GM18951 (cell line): Measurements from ENCODE around the gene ORAI1.

Source experiments
- POLR2A ChIP-seq: IDR thresholded peaks from 4 replicates; pipeline ENCODE4 v1.6.1; 2011; ENCODE audit warnings: mild to moderate bottlenecking; ENCODE audit not compliant: insufficient read length, insufficient read depth; ENCODE audit errors: extremely low read depth
- in situ Hi-C: fragments of 300-500 bp; cut with MboI; formaldehyde crosslinking; loops from one replicate; pipeline ENCODE4 v1.12.0; 2022; ENCODE audit warnings: low sequenced_read_pairs, mixed read lengths, inconsistent platforms; ENCODE audit not compliant: unreplicated experiment

The ORAI1 gene

DNA sequence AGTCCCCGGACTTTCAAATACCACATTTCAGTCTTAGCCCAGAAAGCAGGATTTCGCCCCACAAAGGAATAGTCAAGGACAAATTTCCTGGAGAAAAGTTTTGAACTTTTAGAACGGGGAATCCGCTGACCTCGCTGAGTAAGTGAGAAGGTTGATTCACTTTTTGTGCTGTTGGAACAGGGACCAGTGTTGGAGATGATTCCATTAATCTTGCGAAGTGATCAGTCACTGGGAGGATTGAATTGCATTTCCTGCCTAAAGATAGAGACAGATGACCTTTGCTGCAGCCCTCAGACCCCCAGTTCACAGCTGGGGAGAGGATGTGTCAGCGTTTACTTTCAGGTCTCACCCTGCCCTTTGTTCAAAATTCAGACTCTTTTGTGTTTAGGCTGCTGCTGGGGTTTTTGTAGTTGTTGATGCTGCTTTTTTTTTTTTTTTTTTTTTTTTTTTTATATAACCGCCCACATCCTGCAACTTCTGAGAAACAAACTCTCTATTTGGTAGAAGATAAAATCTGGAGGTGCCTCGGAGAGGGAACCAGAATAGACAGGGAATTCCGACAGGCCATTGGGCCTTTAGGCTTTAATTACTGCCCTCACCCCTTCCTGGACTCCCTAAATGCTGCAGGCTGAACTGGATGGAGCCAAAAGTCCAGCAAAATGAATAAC is 35.7 kb upstream of the ORAI1 start:
- peak; percentile 41 for TF ChIP-seq POLR2A
- in situ Hi-C loops = no loop called here

GRCh38 chr12:121592320-121592719 is 34.0 kb upstream of the ORAI1 start:
- in situ Hi-C loops = no loop called here
- no peak for TF ChIP-seq POLR2A

DNA sequence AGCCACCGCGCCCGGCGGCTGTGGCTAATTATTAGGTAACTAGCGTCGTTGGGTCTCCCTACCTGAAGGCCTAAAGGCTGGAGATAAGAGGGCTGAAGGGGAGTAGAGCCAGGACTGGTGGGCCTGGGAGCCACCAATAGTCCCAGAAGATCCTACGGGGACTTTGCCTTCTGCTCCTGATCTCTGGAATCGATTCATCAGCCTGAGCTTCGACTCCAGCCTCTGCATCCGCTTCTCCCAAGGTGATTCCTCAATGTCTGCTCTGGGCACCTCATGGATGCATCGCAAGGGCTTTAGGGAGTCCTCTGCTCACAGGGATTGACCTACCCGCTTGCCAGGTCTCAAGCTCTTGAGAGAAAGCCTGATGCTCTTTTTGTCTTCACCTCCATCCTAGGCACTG is 30.8 kb upstream of the ORAI1 start:
- no peak for TF ChIP-seq POLR2A
- in situ Hi-C loops = no loop called here

DNA sequence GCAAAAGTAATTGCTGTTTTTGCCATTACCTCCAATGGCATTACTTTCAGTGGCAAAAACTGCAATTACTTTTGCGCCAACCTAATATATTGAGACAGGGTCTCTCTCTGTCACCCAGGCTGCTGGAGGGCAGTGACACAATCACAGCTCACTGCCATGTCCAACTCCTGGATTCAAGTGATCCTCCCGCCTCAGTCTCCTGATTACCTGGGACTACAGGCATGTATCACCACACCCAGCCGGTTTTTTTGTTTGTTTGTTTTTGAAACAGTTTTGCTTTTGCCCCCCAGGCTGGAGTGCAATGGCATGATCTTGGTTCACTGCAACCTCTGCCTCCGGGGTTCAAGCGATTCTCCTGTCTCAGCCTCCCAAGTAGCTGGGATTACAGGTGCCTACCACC is 29.8 kb upstream of the ORAI1 start:
- in situ Hi-C loops = no loop called here
- TF ChIP-seq POLR2A = no peak

DNA sequence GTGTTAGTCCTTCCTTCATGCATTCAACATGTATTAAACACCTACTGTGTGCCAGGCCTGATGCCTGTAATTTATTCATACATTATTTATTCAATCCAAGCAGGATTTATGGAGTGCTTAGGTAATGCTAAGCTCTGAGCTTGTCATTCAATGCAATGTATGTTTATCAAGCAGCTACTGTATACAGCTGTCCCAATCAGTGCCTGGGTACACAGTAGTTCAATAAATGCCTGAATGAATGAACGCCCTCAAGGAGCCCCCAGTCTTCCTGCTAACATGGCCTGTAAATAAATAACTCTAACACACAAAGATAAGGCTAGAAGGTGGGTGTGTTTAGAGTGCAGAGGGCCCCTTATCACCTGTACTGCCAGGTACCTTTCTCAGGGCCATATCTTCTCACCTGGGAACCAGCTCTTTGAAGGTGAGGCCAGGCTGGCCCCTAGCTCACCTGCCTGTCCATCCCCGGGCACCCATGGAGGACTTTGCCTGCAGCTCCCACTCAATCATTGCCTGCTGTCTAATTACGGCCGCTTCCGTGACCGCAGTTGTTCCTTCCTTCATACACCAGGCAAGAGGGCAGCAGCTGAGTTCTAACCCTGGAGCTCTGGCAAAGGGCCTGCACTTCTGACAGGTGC is 25.5 kb upstream of the ORAI1 start:
- in situ Hi-C loops = no loop called here

DNA sequence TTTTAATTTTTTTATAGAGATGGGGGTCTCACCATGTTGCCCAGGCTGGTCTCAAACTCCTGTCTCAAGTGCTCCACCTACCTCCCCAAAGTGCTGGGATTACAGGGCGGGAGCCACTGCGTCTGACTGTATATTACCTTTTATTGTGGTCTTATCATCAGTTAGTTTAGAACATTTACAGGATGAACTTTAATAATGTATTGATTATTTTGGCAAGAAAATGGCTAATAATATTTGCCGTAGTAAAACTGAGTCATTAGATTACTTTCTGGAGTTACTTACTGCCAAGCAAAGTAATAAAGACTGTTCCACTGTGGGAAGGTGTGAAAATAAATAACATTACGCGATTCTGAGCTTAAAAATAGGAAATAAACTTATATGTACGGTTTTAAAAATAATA is 23.6 kb upstream of the ORAI1 start:
- in situ Hi-C loops = no loop called here
- TF ChIP-seq POLR2A = no peak

More for the DNA sequence above, 25.5 kb upstream of the ORAI1 start:
- TF ChIP-seq POLR2A = no peak

DNA sequence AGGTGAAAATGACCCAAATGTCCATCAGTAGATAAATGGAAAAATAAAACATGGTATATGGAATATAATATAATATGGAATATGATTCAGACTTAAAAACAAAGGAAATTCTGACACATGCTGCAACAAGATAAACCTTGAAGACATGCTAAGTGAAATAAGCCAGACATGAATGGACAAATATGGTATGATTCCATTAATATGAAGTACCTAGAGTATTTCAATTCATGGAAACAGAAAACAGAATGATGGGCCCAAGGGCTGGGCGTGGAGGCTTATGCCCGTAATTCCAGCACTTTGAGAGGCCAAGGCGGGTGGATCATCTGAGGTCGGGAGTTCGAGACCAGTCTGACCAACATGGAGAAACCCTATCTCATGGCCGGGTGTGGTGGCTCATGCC is 22.7 kb upstream of the ORAI1 start:
- in situ Hi-C loops = no loop called here
- no peak for TF ChIP-seq POLR2A

DNA sequence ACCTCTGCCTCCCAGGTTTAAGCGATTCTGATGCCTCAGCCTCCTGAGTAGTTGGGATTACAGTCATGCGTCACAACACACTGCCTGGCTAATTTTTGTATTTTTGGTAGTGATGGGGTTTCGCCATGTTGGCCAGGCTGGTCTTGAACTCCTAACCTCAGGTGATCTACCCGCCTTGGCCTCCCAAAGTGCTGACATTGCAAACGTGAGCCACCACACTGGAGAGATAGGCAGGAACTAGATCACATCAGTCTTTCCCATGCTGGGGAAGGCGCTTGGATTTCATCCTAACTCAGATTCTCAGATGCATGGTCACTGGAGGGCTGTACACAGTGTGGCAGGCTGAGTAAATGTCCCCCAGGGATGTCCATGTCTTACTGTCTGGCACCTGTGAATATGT is 18.0 kb upstream of the ORAI1 start:
- in situ Hi-C loops = no loop called here
- TF ChIP-seq POLR2A = no peak

GRCh38 chr12:121610239-121611149 is 15.8 kb upstream of the ORAI1 start:
- no peak for TF ChIP-seq POLR2A
- in situ Hi-C loops = no loop called here

- TF ChIP-seq POLR2A = no peak
- in situ Hi-C loops = no loop called here
These were observed 15.0 kb upstream of the ORAI1 start for GRCh38 chr12:121611306-121611705.

GRCh38 chr12:121613462-121613861 is 12.9 kb upstream of the ORAI1 start:
- no peak for TF ChIP-seq POLR2A
- in situ Hi-C loops = no loop called here

DNA sequence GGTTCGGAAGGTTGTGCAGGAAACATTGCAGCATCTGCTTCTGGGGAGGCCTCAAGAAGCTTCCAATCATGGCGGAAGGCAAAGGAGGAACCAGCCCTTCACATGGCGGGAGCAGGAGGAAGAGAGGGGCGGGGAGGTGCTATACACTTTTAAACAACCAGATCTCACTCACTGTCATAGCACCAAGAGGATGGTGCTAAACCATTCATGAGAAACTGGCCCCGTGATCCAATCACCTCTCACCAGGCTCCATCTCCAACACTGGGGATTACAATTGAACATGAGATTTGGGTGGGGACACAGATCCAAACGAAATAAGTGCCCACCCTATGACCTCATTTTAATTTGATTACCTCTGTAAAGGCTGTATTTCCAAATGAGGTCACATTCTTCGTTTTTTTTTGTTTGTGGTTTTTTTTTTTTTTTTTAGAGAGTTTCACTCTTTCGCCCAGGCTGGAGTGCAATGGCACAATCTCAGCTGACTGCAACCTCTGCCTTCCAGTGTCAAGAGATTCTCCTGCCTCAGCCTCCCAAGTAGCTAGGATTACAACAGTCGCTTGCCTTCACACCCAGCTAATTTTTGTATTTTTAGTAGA is 11.4 kb upstream of the ORAI1 start:
- TF ChIP-seq POLR2A = no peak
- in situ Hi-C loops = no loop called here

- TF ChIP-seq POLR2A = no peak
- in situ Hi-C loops = no loop called here
These were observed 7.6 kb upstream of the ORAI1 start for GRCh38 chr12:121618659-121619233.
